Measurements from ENCODE around the gene FN1.

Gene FN1

DNA sequence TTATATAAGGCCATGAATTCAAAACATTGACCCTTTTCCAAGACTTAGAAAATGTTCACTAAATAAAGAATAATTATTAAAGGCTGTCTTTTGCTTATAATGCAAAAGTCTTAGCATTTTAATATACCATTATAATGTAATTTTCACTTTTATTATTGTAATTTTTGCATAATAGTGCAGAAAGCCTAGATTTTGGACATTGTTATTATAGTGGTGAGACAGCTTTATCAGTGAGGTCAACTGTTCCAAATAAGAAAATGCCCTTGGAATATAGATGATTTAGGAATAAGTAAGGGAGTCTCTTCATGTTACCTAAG lies 67.4 kb downstream of the FN1 start:
- H3K27ac ChIP-seq (ENCODE audit: low read depth, low read length) = no peak overlapping the region
- H3K56ac ChIP-seq (ENCODE audit: low read length) = no peak overlapping the region
- H4K5ac ChIP-seq (ENCODE audit: low read length) = no peak overlapping the region
- no peak overlapping the region for H3K18ac ChIP-seq (ENCODE audit: low read length)
- no peak overlapping the region for H4K8ac ChIP-seq (ENCODE audit: low read depth, low read length)
- no peak overlapping the region for H2BK5ac ChIP-seq (ENCODE audit: low read length)
- H3K4me2 ChIP-seq (ENCODE audit: low read length) = no peak overlapping the region
- H3K36me3 ChIP-seq (ENCODE audit: control insufficient read depth, insufficient read depth, low read length) = peaks cover 23% of the 10 kb centered on the region
- DNase-seq = no peak
- H3K4me1 ChIP-seq (ENCODE audit: control insufficient read depth, low read depth, low read length) = no peaks in the 10 kb centered on the region
- no peaks in the 10 kb centered on the region for H3K79me1 ChIP-seq (ENCODE audit: low read length)
- no peaks in the 10 kb centered on the region for H3K79me2 ChIP-seq (ENCODE audit: control insufficient read depth, insufficient read depth, low read length)
- H2BK120ac ChIP-seq (ENCODE audit: low read depth, low read length) = no peak overlapping the region
- no peak overlapping the region for H3K9ac ChIP-seq (ENCODE audit: low read length)
- no peak overlapping the region for H2AK5ac ChIP-seq (ENCODE audit: low read length)
- no peak overlapping the region for H3K23ac ChIP-seq (ENCODE audit: low read length)
- no peaks in the 10 kb centered on the region for H3K27me3 ChIP-seq (ENCODE audit: insufficient read depth, low read length, poor library complexity)
- no peak overlapping the region for H3K4ac ChIP-seq (ENCODE audit: low read depth, low read length)
- H2BK15ac ChIP-seq (replicated peaks; ENCODE audit: low read depth) = no peak overlapping the region
- H3K4me3 ChIP-seq (ENCODE audit: low read length) = no peak overlapping the region

GRCh38 chr2:215367662-215368492 lies 68.0 kb downstream of the FN1 start:
- Histone ChIP-seq H3K36me3 (ENCODE audit: control insufficient read depth, insufficient read depth, low read length) (peaks cover 23% of the 10 kb centered on the region), H2BK5ac (ENCODE audit: low read length) (no peak overlapping the region), H3K4me1 (ENCODE audit: control insufficient read depth, low read depth, low read length) (no peaks in the 10 kb centered on the region), H3K27me3 (ENCODE audit: insufficient read depth, low read length, poor library complexity) (no peaks in the 10 kb centered on the region), H3K56ac (ENCODE audit: low read length) (no peak overlapping the region), H2AK5ac (ENCODE audit: low read length) (no peak overlapping the region), H2BK15ac (replicated peaks; ENCODE audit: low read depth) (no peak overlapping the region), H3K79me2 (ENCODE audit: control insufficient read depth, insufficient read depth, low read length) (no peaks in the 10 kb centered on the region), H4K5ac (ENCODE audit: low read length) (no peak overlapping the region), H4K8ac (ENCODE audit: low read depth, low read length) (no peak overlapping the region), H3K27ac (ENCODE audit: low read depth, low read length) (no peak overlapping the region), H3K18ac (ENCODE audit: low read length) (no peak overlapping the region), H3K9ac (ENCODE audit: low read length) (no peak overlapping the region), H3K23ac (ENCODE audit: low read length) (no peak overlapping the region), H3K79me1 (ENCODE audit: low read length) (no peaks in the 10 kb centered on the region), H3K4me3 (ENCODE audit: low read length) (no peak overlapping the region), H3K4me2 (ENCODE audit: low read length) (no peak overlapping the region), H2BK120ac (ENCODE audit: low read depth, low read length) (no peak overlapping the region), H3K4ac (ENCODE audit: low read depth, low read length) (no peak overlapping the region)
- no CpG with 5 or more reads among the region's 11 CpGs for WGBS (ENCODE audit: extremely low coverage, insufficient coverage, low lambda C conversion rate)
- DNase-seq = no peak

- Histone ChIP-seq H3K9ac (ENCODE audit: low read length) (no peak overlapping the region), H2BK15ac (replicated peaks; ENCODE audit: low read depth) (no peak overlapping the region), H3K4me1 (ENCODE audit: control insufficient read depth, low read depth, low read length) (no peaks in the 10 kb centered on the region), H2BK120ac (ENCODE audit: low read depth, low read length) (no peak overlapping the region), H4K5ac (ENCODE audit: low read length) (no peak overlapping the region), H3K79me1 (ENCODE audit: low read length) (no peaks in the 10 kb centered on the region), H3K79me2 (ENCODE audit: control insufficient read depth, insufficient read depth, low read length) (no peaks in the 10 kb centered on the region), H4K8ac (ENCODE audit: low read depth, low read length) (no peak overlapping the region), H3K4me3 (ENCODE audit: low read length) (no peak overlapping the region), H2BK5ac (ENCODE audit: low read length) (no peak overlapping the region), H3K4ac (ENCODE audit: low read depth, low read length) (no peak overlapping the region), H3K27ac (ENCODE audit: low read depth, low read length) (no peak overlapping the region), H2AK5ac (ENCODE audit: low read length) (no peak overlapping the region), H3K23ac (ENCODE audit: low read length) (no peak overlapping the region), H3K27me3 (ENCODE audit: insufficient read depth, low read length, poor library complexity) (no peaks in the 10 kb centered on the region), H3K36me3 (ENCODE audit: control insufficient read depth, insufficient read depth, low read length) (peaks cover 18% of the 10 kb centered on the region), H3K56ac (ENCODE audit: low read length) (no peak overlapping the region), H3K18ac (ENCODE audit: low read length) (no peak overlapping the region), H3K4me2 (ENCODE audit: low read length) (no peak overlapping the region)
- no CpG with 5 or more reads among the region's 4 CpGs for WGBS (ENCODE audit: extremely low coverage, insufficient coverage, low lambda C conversion rate)
- DNase-seq = no peak
Measured at GRCh38 chr2:215366440-215367032, 69.3 kb downstream of the FN1 start.

GRCh38 chr2:215365184-215365658 lies 70.6 kb downstream of the FN1 start:
- Histone ChIP-seq H3K4ac (ENCODE audit: low read depth, low read length) (no peak overlapping the region), H2BK120ac (ENCODE audit: low read depth, low read length) (no peak overlapping the region), H4K8ac (ENCODE audit: low read depth, low read length) (no peak overlapping the region), H3K79me2 (ENCODE audit: control insufficient read depth, insufficient read depth, low read length) (no peaks in the 10 kb centered on the region), H4K5ac (ENCODE audit: low read length) (no peak overlapping the region), H3K79me1 (ENCODE audit: low read length) (no peaks in the 10 kb centered on the region), H3K56ac (ENCODE audit: low read length) (no peak overlapping the region), H3K27me3 (ENCODE audit: insufficient read depth, low read length, poor library complexity) (no peaks in the 10 kb centered on the region), H3K23ac (ENCODE audit: low read length) (no peak overlapping the region), H3K4me3 (ENCODE audit: low read length) (no peak overlapping the region), H3K36me3 (ENCODE audit: control insufficient read depth, insufficient read depth, low read length) (peaks cover 15% of the 10 kb centered on the region), H3K9ac (ENCODE audit: low read length) (no peak overlapping the region), H3K4me1 (ENCODE audit: control insufficient read depth, low read depth, low read length) (no peaks in the 10 kb centered on the region), H2BK5ac (ENCODE audit: low read length) (no peak overlapping the region), H3K4me2 (ENCODE audit: low read length) (no peak overlapping the region), H2AK5ac (ENCODE audit: low read length) (no peak overlapping the region), H3K27ac (ENCODE audit: low read depth, low read length) (no peak overlapping the region), H3K18ac (ENCODE audit: low read length) (no peak overlapping the region), H2BK15ac (replicated peaks; ENCODE audit: low read depth) (no peak overlapping the region)
- no peak for DNase-seq
- WGBS (ENCODE audit: extremely low coverage, insufficient coverage, low lambda C conversion rate) = no CpG with 5 or more reads among the region's 4 CpGs

DNA sequence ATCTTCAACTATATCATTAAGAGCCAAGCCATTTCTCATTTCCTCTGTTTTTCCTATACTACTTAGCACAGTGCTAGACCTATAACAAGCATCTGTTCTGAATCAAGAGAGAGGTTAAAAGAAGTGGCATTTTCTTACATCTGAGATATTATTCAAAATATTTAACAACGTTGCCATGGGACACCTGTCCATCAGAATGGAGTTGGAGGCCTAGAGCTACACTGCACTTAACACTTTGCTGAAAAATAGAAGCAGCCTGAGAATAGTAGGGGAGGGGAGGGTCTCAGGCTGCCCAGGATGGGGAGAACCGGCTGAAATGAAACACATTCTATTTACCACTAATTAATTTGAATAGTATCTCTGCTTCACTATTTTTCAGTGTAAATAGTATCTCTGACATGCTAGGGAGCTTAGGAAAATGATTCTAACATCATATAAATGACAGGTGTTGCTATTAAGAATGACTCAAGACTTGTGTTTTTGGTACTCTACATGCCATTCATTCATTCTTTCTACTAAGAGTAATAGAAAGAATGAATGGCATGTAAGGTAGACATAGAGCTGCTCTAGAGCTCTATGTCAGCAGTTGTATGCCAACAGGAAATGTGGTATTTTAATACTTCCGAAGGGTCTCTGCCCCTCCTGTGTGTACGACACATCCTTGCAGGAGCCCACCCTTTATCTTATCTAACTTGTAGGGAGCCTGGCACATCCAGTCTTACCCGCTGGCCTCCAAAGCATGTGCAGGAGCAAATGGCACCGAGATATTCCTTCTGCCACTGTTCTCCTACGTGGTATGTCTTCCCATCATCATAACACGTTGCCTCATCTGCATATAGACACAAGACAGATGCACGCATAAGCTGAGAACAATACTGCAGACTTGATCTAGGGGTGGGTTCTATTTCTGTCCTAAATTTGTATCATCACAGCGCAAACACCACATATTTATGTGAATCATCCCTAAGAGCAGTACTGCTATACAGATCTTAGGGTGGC lies 71.4 kb downstream of the FN1 start:
- Histone ChIP-seq H2BK15ac (replicated peaks; ENCODE audit: low read depth) (no peak overlapping the region), H3K4me3 (ENCODE audit: low read length) (no peak overlapping the region), H4K8ac (ENCODE audit: low read depth, low read length) (no peak overlapping the region), H3K4me2 (ENCODE audit: low read length) (no peak overlapping the region), H3K79me1 (ENCODE audit: low read length) (no peaks in the 10 kb centered on the region), H3K79me2 (ENCODE audit: control insufficient read depth, insufficient read depth, low read length) (no peaks in the 10 kb centered on the region), H3K23ac (ENCODE audit: low read length) (no peak overlapping the region), H2AK5ac (ENCODE audit: low read length) (no peak overlapping the region), H2BK5ac (ENCODE audit: low read length) (no peak overlapping the region), H3K9ac (ENCODE audit: low read length) (no peak overlapping the region), H3K27ac (ENCODE audit: low read depth, low read length) (no peak overlapping the region), H2BK120ac (ENCODE audit: low read depth, low read length) (no peak overlapping the region), H3K27me3 (ENCODE audit: insufficient read depth, low read length, poor library complexity) (no peaks in the 10 kb centered on the region), H3K4ac (ENCODE audit: low read depth, low read length) (no peak overlapping the region), H4K5ac (ENCODE audit: low read length) (no peak overlapping the region), H3K18ac (ENCODE audit: low read length) (no peak overlapping the region), H3K56ac (ENCODE audit: low read length) (no peak overlapping the region), H3K36me3 (ENCODE audit: control insufficient read depth, insufficient read depth, low read length) (peaks cover 13% of the 10 kb centered on the region), H3K4me1 (ENCODE audit: control insufficient read depth, low read depth, low read length) (no peaks in the 10 kb centered on the region)
- DNase-seq = no peak
- WGBS (ENCODE audit: extremely low coverage, insufficient coverage, low lambda C conversion rate) = no CpG with 5 or more reads among the region's 10 CpGs
